NAMALWA (cell line): ENCODE results near the gene ITPR2.
"Not testable (repeated sequence)": the region's sequence is repeated elsewhere in the genome, so short reads cannot be mapped to it uniquely, and the experiment has no call there.

ENCODE experiments used
- DNase-seq: peaks from one replicate; pipeline ENCODE4 v3.0.0-alpha.2; 2015; ENCODE audit warnings: low spot score

The ITPR2 gene

GRCh38 chr12:26661399-26661798 lies 171.6 kb downstream of the ITPR2 start:
- DNase-seq: no peak

DNA sequence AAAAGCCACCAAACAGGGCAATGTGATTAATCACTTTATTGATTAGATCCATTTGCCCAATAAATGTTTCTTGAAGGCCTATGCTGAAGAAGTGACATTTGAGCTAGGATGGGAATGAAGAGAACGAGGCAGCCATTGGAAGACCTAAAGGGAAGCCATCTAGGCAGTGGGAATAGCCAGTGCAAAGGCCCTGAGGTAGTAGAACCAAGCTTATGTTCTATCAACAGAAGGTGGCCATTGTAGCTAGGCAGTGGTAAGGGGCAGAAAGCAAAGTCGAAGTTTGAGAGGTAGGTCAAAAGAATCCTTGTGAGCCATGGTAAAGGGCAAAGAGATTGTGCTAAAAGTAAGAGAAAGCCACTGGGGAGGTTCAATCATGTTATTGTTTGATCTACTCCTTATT lies 173.1 kb downstream of the ITPR2 start:
- no peak for DNase-seq

DNA sequence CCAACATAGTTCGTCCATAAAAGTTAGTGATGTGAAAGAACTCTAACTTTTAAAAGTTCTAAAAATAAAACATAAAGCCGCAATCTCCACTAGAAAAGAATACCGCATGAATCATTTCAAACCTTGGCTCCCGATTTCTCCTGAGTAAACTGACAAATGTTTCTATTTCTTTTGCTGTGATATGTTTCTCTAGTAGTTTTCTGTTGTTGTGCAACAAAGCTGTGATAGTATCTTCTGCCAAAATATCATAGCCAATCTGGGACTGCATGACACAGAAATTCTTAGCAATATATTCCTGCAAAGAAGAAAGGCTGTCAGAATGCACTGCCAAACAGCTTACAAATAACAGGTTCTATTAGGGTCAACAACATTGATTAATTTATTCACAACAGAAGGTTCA lies 174.0 kb downstream of the ITPR2 start:
- DNase-seq: no peak

- DNase-seq: no peak
Observed at GRCh38 chr12:26654623-26655022, 178.4 kb downstream of the ITPR2 start.

- peak; percentile 84 for DNase-seq
Observed at GRCh38 chr12:26651566-26652188, 181.3 kb downstream of the ITPR2 start.

DNA sequence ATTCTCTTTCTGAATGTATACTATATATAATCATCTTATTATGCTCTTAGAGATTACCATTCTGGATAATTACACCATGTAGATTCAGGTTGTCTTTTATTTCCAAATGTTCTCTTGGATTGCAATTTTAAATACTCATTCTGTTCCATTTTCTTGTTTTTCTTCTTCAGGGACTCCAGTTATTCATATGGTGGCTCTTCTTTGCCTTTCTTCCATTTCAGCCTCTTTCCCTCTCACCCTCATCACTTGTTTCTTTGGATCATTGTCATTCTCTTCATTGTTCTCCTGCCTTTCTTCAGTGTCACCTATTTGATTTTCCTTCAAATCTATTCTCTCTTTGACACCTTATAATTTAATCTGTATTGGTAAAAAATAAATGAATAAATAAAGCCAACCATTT lies 182.0 kb downstream of the ITPR2 start:
- no peak for DNase-seq

DNA sequence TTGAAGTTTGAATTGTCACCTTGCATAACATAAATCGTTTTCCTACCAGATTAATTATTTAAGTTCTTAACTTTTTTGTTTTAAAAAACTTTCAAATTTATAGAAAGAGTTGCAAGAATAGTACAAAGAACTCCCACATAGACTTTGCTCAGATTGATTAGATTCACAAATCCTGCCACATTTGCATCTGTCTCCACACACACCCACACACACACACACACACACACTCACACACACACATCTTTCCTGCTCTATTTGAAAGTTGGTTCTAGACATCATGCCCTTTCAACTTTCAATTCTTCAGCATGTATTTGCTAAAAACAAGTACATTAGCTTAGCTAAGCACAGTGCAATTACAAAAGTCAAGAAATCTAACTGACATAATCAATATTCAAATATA lies 184.0 kb downstream of the ITPR2 start:
- DNase-seq: no peak

GRCh38 chr12:26648584-26648983 lies 184.4 kb downstream of the ITPR2 start:
- DNase-seq: no peak

DNA sequence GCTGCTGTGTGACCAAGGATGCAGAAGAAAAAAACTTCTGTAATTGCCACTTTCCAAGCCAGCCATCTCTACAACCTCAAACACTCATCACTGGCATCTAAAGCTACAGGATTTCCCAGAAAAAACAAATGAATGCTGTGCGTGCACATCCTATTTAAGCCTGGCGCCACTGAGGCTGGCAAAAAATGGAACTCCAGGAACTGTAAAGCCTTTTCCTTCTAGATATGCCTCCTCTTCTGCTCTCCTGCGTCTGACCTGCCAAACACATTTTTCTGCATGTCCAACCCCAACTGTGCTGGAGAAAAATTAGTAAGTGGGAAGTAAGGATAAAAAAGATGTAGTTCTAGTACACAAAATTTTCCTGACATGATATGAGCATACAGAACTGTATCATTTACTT lies 184.9 kb downstream of the ITPR2 start:
- no peak for DNase-seq

DNA sequence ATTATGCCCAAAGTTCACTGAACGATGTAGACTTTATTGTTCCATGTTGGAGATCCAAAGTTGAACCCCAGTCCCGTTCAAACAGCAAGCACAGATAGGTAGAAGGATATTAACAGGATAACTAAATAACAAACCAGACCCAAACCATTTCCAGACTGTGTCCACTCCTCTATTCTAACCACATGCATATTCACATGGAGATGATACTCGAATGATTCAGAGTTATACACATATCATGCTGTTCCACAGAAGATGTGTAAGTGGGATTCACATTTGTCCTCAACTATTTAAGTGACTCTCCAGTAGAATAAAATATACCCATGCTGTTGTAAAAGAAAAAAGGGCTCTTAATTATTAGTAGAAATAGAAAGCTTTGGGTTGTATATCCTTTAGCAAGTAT lies 185.9 kb downstream of the ITPR2 start:
- no peak for DNase-seq

DNA sequence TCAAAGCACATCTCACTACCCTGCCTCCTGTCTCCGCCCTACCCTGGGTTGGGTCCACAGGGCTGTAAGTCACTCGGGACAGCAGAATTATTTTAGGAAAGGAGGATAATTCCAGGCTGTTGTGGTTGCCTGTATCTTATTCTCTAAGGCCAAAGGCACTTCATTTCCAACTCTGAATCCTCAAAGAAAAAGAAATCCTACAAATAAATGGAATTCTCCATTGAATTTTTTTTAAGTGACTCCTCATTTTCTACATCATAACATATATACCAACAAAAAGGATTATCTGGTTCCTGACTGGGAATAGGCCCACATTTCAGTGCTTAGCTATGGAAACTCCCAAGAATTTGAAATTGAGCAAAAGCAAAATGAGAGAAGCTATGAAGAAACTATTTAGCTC lies 186.4 kb downstream of the ITPR2 start:
- DNase-seq: no peak

DNA sequence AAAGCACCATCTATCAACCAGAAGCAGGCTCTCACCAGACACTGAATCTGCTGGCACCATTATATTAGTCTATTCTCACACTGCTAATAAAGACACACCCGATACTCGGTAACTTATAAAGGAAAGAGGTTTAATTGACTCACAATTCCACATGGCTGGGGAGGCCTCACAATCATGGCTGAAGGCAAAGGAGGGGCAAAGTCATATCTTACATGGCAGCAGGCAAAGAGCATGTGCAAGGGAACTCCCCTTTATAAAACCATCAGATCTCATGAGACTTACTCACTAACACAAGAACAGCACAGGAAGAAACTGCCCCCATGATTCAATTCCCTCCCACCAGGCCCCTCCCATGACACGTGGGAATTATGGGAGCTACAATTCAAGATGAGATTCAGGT lies 188.6 kb downstream of the ITPR2 start:
- not testable (repeated sequence) for DNase-seq

DNA sequence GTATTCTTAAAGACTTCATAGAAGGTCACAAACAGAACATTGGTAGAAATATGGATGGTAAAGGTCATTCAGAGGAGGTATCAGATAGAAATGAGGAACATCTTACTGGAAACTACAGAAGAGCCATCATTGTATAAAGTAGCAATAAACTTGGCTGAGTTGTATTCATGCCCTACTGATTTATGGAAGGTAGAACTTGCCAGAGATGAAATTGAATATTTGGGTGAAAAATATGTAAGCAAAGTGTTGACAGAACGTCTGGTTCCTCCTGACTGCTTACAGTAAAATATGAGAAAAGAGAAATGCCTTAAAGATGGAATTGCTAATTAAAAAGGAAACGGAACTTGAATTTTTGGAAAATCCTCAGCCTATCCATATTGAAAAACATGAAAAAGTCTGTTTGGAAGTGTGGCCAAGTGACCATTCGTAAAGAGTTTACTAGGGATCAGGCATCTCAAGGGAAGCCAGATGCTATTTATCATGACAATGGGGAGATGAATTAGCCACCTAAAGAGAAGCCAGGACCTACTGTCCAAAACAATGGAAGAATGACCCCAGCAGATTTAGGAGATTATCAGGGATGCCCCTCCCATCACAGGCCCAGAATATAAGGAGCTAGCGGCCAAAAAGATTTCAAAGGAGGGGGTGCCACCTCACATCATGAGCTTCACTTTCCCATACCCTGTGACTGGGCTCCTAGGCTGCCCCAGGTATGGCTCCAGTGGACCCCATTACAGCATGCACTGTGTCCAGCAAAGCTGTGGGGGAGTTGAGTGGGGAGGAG lies 189.3 kb downstream of the ITPR2 start:
- no peak for DNase-seq

- no peak for DNase-seq
Observed at GRCh38 chr12:26642361-26642760, 190.6 kb downstream of the ITPR2 start.

- DNase-seq: no peak
Observed at GRCh38 chr12:26636710-26637328, 196.2 kb downstream of the ITPR2 start.

DNA sequence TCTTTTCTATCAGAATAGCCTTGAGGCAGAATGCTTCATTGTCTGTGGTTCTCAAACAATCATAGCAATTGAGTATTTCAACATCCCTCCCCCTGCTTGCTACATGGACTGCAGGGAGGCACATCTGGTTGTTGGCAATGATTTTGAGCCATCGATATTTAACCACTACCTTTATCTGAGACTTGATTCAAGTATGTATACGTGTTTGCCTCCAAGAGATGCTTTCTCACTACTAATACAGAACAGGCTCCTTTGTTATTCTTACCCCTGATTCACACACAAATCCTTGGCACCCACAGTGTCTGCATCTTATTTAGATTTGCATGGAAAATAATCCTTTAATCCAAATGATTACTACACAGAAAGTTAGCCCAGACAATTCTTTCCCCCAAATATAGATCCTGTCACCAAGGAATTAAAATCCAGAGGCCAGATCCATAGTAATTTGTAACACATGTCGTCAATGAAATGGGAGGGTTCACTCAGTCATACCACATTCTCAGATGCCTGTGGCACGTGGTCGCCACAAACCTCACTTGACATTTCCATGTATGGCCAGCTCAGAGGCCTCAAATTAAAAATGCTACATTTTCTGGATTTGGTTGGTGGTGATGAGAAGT lies 199.3 kb downstream of the ITPR2 start:
- no peak for DNase-seq

DNA sequence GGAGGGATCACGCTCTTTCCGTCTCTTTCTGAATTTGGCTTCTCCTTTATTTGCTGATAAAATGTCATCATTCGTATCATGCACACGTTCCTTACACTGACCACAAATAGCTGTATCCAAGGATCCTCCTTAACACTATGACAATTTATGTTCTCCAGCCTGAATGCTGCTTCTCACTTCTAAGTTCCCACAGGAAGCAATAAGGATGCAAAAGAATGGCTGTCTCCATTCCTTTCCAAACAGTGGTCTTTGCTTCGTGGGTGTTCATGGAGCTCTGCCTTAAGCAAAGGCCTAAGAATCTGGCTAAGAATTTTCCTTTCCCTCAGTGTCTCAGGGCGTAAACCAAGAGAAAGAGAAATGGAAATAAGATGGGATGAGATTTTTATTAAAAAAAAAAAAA lies 200.2 kb downstream of the ITPR2 start:
- DNase-seq: no peak

- no peak for DNase-seq
Observed at GRCh38 chr12:26631846-26632245, 201.1 kb downstream of the ITPR2 start.

DNA sequence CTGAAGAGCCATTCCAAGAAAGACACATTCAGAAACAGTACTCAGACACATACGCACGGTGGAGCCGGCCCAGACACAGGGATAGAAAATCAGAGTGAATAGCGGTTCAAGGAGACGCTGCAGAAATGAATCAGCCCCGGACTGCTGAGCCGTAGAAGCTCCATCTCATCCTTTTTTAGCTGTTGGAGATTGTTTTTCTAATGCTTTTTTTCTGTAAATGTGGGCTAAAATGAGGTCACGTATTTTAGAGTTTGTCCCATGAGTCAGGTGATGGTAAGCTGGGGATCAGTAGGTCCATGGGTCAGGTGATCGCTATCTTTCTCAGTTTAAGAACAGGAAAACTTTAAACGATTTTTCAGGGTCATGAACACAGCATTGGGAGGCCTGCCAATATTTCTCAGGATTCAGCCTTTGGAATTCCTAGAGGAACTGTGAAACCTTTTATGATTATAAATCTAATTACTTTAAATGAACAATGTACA lies 202.4 kb downstream of the ITPR2 start:
- no peak for DNase-seq

- DNase-seq: no peak
Observed at GRCh38 chr12:26629864-26630263, 203.1 kb downstream of the ITPR2 start.

DNA sequence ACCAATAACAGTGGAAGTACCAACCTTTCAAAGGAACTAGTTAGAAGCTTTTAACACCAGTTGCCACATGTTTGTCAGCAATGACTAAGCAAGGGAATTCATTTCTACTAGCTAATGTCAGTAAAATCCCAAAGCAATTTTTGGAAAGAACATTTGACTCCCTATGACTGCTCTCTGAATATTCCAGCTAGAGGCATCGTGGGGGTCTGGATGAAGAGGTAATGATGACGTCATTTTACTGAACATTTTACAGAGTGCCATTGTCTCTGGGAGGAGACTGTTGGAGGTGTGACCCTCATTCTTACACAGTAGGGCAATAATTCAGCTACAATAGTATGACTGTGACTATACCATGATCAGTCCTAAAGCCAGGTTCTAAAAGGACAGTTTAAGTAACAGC lies 204.8 kb downstream of the ITPR2 start:
- DNase-seq: no peak

DNA sequence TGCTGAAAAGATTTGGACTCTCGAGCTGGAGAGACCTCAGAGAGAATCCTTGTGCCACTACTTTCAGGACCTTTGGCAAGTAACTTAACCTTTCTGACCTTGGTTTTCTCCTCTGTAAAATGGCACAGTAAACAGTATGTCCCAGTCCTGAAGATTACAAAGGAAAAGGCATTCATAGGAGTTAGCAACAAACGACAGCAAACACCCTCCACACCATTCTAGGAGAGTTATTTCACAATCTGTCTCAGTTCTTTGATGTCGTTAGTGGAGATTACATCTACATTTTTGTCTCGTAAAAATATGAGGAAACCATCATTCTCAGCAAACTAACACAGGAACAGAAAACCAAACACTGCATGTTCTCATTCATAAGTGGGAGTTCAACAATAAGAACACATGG lies 205.7 kb downstream of the ITPR2 start:
- no peak for DNase-seq

GRCh38 chr12:26623136-26623535 lies 209.9 kb downstream of the ITPR2 start:
- DNase-seq: no peak
